Measurements from ENCODE around the gene MGLL.

GRCh38 chr3:127702151-127702578 lies 120.2 kb downstream of the MGLL start:
- no peak for TF ChIP-seq TAF1 (conservative IDR thresholded peaks at IDR 0.05)
- peak; percentile 80 to 89 for TF ChIP-seq RXRA (IDR thresholded peaks at IDR 0.05)
- TF ChIP-seq YY1 (IDR thresholded peaks at IDR 0.05), result peak; percentile 90
- TF ChIP-seq, protein P1, sequence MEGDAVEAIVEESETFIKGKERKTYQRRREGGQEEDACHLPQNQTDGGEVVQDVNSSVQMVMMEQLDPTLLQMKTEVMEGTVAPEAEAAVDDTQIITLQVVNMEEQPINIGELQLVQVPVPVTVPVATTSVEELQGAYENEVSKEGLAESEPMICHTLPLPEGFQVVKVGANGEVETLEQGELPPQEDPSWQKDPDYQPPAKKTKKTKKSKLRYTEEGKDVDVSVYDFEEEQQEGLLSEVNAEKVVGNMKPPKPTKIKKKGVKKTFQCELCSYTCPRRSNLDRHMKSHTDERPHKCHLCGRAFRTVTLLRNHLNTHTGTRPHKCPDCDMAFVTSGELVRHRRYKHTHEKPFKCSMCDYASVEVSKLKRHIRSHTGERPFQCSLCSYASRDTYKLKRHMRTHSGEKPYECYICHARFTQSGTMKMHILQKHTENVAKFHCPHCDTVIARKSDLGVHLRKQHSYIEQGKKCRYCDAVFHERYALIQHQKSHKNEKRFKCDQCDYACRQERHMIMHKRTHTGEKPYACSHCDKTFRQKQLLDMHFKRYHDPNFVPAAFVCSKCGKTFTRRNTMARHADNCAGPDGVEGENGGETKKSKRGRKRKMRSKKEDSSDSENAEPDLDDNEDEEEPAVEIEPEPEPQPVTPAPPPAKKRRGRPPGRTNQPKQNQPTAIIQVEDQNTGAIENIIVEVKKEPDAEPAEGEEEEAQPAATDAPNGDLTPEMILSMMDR (IDR thresholded peaks at IDR 0.05; ENCODE audit: low read depth, low read length, missing input control), result no peak
- no peak for TF ChIP-seq FOXA1 (IDR thresholded peaks at IDR 0.05)
